PFSK-1 (cell line): Measurements from ENCODE around the gene ACADM. TPM values are rescaled to one million over a fixed set of nuclear protein-coding genes. Genes with fewer than 3 reads are reported as not detected.
A peak's percentile ranks its signal among the peaks of the same experiment; 100 is the strongest.

Experiments
- FOXP2 ChIP-seq: optimal IDR thresholded peaks from 2 replicates; pipeline ENCODE3; 2011; ENCODE audit warnings: borderline replicate concordance, control low read depth, inconsistent platforms; ENCODE audit not compliant: insufficient read depth; ENCODE audit errors: extremely low read length, extremely low read depth
- POLR2AphosphoS5 ChIP-seq: IDR thresholded peaks from 2 replicates; pipeline ENCODE4 v1.6.1; 2012; ENCODE audit warnings: low read depth, mild to moderate bottlenecking, control low read depth, low read length, moderate library complexity
- SIN3A ChIP-seq: IDR thresholded peaks from 2 replicates; pipeline ENCODE4 v1.6.1; 2012; ENCODE audit warnings: mild to moderate bottlenecking, low read length, moderate library complexity, borderline replicate concordance; ENCODE audit not compliant: insufficient read depth
- TAF1 ChIP-seq: IDR thresholded peaks from 2 replicates; pipeline ENCODE4 v1.6.1; 2012; ENCODE audit warnings: low read length, control low read depth, borderline replicate concordance; ENCODE audit not compliant: insufficient read depth
- polyA plus RNA-seq: library from polyadenylated mRNA; unstranded; fragments of >200 nt; gene quantifications from one replicate; pipeline ENCODE4 v1.2.1, GENCODE V29; 2012; ENCODE audit warnings: low read depth, missing spikeins; ENCODE audit not compliant: insufficient read length
- TF ChIP-seq, protein P1 (sequence below), 2 experiments: IDR thresholded peaks; 2 replicates each; pipeline versions ENCODE4 v1.6.1 to v1.8.0; 2011 to 2012; ENCODE audit warnings: low read depth in 2 of 2, low read length in 2 of 2, control low read depth in 1 of 2, inconsistent platforms in 1 of 2, mild to moderate bottlenecking in 1 of 2, moderate library complexity in 1 of 2; ENCODE audit not compliant: insufficient read depth in 1 of 2

The ACADM gene
- polyA plus RNA-seq: 24.9 TPM

DNA sequence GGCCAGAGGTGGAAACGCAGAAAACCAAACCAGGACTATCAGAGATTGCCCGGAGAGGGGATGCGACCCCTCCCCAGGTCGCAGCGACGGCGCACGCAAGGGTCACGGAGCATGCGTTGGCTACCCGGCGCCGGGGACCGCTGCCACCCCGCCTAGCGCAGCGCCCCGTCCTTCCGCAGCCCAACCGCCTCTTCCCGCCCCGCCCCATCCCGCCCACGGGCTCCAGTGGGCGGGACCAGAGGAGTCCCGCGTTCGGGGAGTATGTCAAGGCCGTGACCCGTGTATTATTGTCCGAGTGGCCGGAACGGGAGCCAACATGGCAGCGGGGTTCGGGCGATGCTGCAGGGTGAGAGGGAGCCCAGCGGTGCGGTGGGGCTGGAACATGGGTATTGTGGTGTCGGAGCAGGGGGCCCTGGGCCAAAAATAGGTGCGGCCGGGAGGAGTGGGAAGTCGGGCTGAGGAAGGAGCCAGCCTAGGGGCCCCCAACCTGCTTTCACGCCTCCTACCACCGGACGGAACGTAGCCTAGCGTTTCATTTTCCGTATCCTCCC lies at the start of gene ACADM:
Gene ACADM (plus strand): TSS at position 238 of the 551 bp plus-strand sequence. CDS start 79 bp downstream, at position 317.
- peak; percentile 81; the same call in 1 of the 2 replicates for TF ChIP-seq TAF1
- TF ChIP-seq FOXP2: peak; percentile 38
- TF ChIP-seq SIN3A: 0 out of 2 replicates have a peak, but pooled peaks have one; percentile 24
- TF ChIP-seq, protein P1, sequence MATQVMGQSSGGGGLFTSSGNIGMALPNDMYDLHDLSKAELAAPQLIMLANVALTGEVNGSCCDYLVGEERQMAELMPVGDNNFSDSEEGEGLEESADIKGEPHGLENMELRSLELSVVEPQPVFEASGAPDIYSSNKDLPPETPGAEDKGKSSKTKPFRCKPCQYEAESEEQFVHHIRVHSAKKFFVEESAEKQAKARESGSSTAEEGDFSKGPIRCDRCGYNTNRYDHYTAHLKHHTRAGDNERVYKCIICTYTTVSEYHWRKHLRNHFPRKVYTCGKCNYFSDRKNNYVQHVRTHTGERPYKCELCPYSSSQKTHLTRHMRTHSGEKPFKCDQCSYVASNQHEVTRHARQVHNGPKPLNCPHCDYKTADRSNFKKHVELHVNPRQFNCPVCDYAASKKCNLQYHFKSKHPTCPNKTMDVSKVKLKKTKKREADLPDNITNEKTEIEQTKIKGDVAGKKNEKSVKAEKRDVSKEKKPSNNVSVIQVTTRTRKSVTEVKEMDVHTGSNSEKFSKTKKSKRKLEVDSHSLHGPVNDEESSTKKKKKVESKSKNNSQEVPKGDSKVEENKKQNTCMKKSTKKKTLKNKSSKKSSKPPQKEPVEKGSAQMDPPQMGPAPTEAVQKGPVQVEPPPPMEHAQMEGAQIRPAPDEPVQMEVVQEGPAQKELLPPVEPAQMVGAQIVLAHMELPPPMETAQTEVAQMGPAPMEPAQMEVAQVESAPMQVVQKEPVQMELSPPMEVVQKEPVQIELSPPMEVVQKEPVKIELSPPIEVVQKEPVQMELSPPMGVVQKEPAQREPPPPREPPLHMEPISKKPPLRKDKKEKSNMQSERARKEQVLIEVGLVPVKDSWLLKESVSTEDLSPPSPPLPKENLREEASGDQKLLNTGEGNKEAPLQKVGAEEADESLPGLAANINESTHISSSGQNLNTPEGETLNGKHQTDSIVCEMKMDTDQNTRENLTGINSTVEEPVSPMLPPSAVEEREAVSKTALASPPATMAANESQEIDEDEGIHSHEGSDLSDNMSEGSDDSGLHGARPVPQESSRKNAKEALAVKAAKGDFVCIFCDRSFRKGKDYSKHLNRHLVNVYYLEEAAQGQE (IDR thresholded peaks at IDR 0.05; ENCODE audit: insufficient read depth in 1 of 2, low read depth in 2 of 2, low read length in 2 of 2): 0 out of 4 replicates have a peak, but pooled peaks of 1 of the 2 experiments have one; percentile 6
- TF ChIP-seq POLR2AphosphoS5: peak; percentile 92

DNA sequence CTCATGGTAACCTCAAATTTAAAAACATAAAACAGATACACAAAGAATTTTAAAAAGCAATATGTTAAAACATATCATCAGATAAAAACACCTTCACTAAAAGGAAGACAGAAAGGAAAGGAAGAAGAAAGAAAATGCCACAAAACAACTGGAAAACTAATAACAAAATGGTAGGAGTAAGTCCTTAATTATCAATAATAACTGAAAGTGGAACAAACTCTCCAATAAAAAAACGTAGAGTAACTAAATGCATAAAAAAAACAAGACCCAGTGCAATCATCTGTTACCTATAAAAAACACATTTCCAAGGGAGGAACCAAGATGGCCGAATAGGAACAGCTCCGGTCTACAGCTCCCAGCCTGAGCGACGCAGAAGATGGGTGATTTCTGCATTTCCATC lies 47.1 kb upstream of the ACADM start:
- TF ChIP-seq SIN3A (no peak), FOXP2 (no peak), TAF1 (no peak), POLR2AphosphoS5 (no peak)
- TF ChIP-seq, protein P1 (IDR thresholded peaks at IDR 0.05; ENCODE audit: insufficient read depth in 1 of 2, low read depth in 2 of 2, low read length in 2 of 2): no peak

DNA sequence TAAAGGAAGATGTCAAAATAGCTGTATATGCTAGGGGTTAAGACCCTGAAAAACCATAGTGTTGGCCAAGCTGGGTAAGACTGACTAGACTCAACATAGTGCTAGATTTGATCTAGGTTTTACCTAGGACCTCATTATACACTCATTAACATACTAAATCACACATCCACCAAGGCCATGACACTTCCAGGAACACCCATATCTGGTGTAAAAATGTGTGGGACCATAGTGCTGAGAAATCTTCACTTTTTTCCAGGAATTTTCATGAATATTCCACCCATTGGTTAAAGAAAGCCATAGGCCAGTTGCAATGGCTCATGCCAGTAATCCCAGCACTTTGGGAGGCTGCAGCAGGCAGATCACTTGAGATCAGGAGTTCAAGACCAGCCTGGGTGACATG lies 34.0 kb upstream of the ACADM start:
- TF ChIP-seq TAF1: no peak
- TF ChIP-seq, protein P1 (IDR thresholded peaks at IDR 0.05; ENCODE audit: insufficient read depth in 1 of 2, low read depth in 2 of 2, low read length in 2 of 2): no peak

DNA sequence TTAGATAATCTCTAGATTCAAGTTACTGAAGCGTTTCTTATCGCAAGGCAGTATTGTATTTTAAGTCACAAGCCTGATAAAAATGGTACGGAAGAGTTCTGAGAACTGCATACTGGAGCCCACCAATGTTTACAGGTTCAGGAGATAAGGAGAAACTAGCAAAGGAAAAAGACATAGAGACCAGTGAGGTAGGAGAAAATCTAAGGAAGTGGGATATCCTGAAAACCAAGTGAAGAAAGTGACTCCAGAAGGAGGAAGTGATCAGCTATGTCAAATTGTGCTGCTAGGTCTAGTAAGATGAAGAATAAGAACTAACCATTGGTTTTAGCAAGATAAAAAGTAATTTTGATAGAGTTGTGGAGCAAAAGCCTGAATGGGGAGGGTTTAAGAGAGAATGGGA lies 31.0 kb upstream of the ACADM start:
- TF ChIP-seq, protein P1 (IDR thresholded peaks at IDR 0.05; ENCODE audit: insufficient read depth in 1 of 2, low read depth in 2 of 2, low read length in 2 of 2): no peak
- TF ChIP-seq SIN3A: no peak
- no peak for TF ChIP-seq POLR2AphosphoS5
- TF ChIP-seq FOXP2: no peak

DNA sequence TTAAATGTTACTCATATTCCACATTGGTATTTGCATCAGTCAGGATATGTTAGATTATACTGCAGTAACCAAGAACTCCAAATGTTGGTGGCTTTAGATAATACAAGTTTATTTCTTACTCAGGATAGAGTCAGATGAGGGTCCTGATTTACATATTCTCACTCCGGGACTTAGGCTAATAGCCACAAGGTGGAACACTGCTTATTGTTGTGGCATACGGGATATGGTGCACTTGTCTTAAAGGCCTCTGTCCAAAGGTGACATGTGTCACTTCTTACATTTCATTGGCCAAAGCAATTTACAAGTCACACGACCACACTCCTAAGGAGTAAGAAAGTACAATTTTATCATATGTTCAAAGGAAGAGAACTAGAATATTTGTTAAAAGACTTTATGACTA lies 28.5 kb upstream of the ACADM start:
- no peak for TF ChIP-seq POLR2AphosphoS5
- TF ChIP-seq SIN3A: no peak
- TF ChIP-seq TAF1: no peak
- TF ChIP-seq FOXP2: no peak
- TF ChIP-seq, protein P1 (IDR thresholded peaks at IDR 0.05; ENCODE audit: insufficient read depth in 1 of 2, low read depth in 2 of 2, low read length in 2 of 2): no peak
